OCI-LY1 (cell line): ENCODE measurements around the gene DNAJC8.

ENCODE experiments used
- H2AFZ ChIP-seq: fragments of 200-600 bp; sonication (generic), shearing (Covaris generic); 2 replicates; pipeline ENCODE4 v1.6.0; 2014; ENCODE audit warnings: antibody characterized with exemption, mild to moderate bottlenecking, low read length
- H3F3A ChIP-seq: fragments of 200-600 bp; sonication (generic), shearing (Covaris generic); 2 replicates; pipeline ENCODE4 v1.6.0; 2014; ENCODE audit warnings: mild to moderate bottlenecking, antibody characterized with exemption, low read length, moderate library complexity; ENCODE audit not compliant: insufficient read depth
- H3K27ac ChIP-seq: fragments of 200-600 bp; sonication (generic); 2 replicates; pipeline ENCODE4 v1.5.1; 2014; ENCODE audit warnings: low read length, mixed run types, mild to moderate bottlenecking, low read depth; ENCODE audit not compliant: poor library complexity, severe bottlenecking
- H3K27me3 ChIP-seq: fragments of 200-600 bp; sonication (generic); 2 replicates; pipeline ENCODE4 v1.6.0; 2014; ENCODE audit warnings: antibody characterized with exemption, mild to moderate bottlenecking, low read length, moderate library complexity; ENCODE audit not compliant: insufficient read depth
- H3K36me3 ChIP-seq: fragments of 200-600 bp; sonication (generic); 2 replicates; pipeline ENCODE4 v1.6.1; 2014; ENCODE audit warnings: mild to moderate bottlenecking, antibody characterized with exemption, low read length, moderate library complexity, mixed read lengths; ENCODE audit not compliant: insufficient read depth
- H3K4me1 ChIP-seq: fragments of 200-600 bp; sonication (generic); 2 replicates; pipeline ENCODE4 v1.5.1; 2014; ENCODE audit warnings: mild to moderate bottlenecking, low read length, moderate library complexity; ENCODE audit not compliant: insufficient read depth, severe bottlenecking
- H3K4me2 ChIP-seq: fragments of 200-600 bp; sonication (generic), shearing (Covaris generic); 2 replicates; pipeline ENCODE4 v1.6.1; 2014; ENCODE audit warnings: low read length
- H3K4me3 ChIP-seq: fragments of 200-600 bp; sonication (generic); 2 replicates; pipeline ENCODE4 v1.5.1; 2014; ENCODE audit warnings: low read length, low read depth, mild to moderate bottlenecking, mixed read lengths; ENCODE audit not compliant: poor library complexity, severe bottlenecking
- H3K79me2 ChIP-seq: fragments of 200-600 bp; shearing (Covaris generic); 2 replicates; pipeline ENCODE4 v1.6.1; 2016; ENCODE audit warnings: mixed run types, low read length, mixed read lengths; ENCODE audit not compliant: insufficient read depth
- H3K9ac ChIP-seq: fragments of 200-600 bp; sonication (generic), shearing (Covaris generic); 2 replicates; pipeline ENCODE4 v1.6.1; 2014; ENCODE audit warnings: mild to moderate bottlenecking, low read length, mixed read lengths
- H3K9me2 ChIP-seq: fragments of 200-600 bp; sonication (generic), shearing (Covaris generic); 2 replicates; pipeline ENCODE4 v1.6.1; 2014; ENCODE audit warnings: low read depth, mild to moderate bottlenecking, low read length, mixed read lengths
- H3K9me3 ChIP-seq: fragments of 200-600 bp; shearing (Covaris generic); 2 replicates; pipeline ENCODE4 v1.6.1; 2014; ENCODE audit warnings: low read length, mixed read lengths
- H4K20me1 ChIP-seq: fragments of 200-600 bp; sonication (generic), shearing (Covaris generic); 2 replicates; pipeline ENCODE4 v1.6.0; 2016; ENCODE audit warnings: mild to moderate bottlenecking, low read length; ENCODE audit not compliant: insufficient read depth
- EZH2 ChIP-seq: fragments of 200-600 bp; sonication (generic), shearing (Covaris generic); IDR thresholded peaks from 2 replicates; pipeline ENCODE4 v1.8.0; 2017; ENCODE audit warnings: borderline replicate concordance, mixed run types, mild to moderate bottlenecking, antibody characterized with exemption, low read length, moderate library complexity, mixed read lengths
- TF ChIP-seq, protein P1 (sequence below): fragments of 200-600 bp; sonication (generic), shearing (Covaris generic); IDR thresholded peaks from 2 replicates; pipeline ENCODE4 v1.5.1; 2017; ENCODE audit warnings: mild to moderate bottlenecking, antibody characterized with exemption, low read length, moderate library complexity, mixed read lengths

The DNAJC8 gene

DNA sequence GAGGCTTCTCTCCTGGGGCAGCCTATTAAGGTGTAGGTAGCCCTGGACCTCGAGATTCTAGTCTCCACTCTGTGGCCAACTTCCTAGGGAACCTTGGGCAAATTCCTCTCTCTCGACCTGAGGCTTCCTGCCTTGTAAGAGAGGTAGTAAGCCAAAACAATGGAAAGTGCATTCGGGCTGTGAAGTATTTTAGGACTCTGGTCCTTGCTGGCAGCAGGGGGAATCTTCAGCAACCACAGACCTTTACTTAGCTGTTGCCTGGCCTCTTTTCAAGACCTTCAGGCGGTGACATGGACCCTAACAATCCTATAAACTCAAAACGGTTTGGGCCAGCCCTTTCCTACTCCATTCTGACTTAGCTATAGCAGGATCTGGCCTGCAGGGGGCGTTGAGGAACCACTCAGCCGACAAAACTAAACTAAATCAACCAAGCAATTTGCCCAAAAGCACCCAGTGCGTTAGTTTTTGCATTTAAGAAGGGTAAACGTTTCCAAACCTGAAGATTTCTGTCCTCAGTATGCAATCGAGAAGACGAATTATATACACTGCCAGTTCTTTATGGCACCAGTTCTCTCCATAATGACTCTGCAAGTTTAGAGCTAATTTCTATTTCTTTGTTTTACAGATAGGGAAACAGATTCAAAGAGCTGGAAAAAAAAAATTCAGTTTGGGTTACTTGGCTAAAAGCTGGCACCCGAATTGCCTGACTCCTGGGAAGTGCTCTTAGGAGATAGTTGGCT, 15.6 kb upstream of the DNAJC8 start:
- TF ChIP-seq, protein P1, sequence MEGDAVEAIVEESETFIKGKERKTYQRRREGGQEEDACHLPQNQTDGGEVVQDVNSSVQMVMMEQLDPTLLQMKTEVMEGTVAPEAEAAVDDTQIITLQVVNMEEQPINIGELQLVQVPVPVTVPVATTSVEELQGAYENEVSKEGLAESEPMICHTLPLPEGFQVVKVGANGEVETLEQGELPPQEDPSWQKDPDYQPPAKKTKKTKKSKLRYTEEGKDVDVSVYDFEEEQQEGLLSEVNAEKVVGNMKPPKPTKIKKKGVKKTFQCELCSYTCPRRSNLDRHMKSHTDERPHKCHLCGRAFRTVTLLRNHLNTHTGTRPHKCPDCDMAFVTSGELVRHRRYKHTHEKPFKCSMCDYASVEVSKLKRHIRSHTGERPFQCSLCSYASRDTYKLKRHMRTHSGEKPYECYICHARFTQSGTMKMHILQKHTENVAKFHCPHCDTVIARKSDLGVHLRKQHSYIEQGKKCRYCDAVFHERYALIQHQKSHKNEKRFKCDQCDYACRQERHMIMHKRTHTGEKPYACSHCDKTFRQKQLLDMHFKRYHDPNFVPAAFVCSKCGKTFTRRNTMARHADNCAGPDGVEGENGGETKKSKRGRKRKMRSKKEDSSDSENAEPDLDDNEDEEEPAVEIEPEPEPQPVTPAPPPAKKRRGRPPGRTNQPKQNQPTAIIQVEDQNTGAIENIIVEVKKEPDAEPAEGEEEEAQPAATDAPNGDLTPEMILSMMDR = peak; percentile 97
- TF ChIP-seq EZH2 = no peak
- Histone ChIP-seq H4K20me1 (no peaks in the 10 kb centered on the region), H3K27me3 (no peaks in the 10 kb centered on the region), H3K4me2 (peak overlapping the region; percentile 84), H3K79me2 (no peaks in the 10 kb centered on the region; the same call in 1 of the 2 replicates), H2AFZ (peak overlapping the region; percentile 56), H3K27ac (peak overlapping the region; percentile 91), H3K36me3 (no peaks in the 10 kb centered on the region), H3F3A (peaks cover 11% of the 10 kb centered on the region; the same call in 1 of the 2 replicates), H3K9me3 (no peaks in the 10 kb centered on the region), H3K9me2 (no peaks in the 10 kb centered on the region), H3K9ac (peak overlapping the region; percentile 65), H3K4me1 (peaks cover 60% of the 10 kb centered on the region), H3K4me3 (peak overlapping the region; percentile 56)

DNA sequence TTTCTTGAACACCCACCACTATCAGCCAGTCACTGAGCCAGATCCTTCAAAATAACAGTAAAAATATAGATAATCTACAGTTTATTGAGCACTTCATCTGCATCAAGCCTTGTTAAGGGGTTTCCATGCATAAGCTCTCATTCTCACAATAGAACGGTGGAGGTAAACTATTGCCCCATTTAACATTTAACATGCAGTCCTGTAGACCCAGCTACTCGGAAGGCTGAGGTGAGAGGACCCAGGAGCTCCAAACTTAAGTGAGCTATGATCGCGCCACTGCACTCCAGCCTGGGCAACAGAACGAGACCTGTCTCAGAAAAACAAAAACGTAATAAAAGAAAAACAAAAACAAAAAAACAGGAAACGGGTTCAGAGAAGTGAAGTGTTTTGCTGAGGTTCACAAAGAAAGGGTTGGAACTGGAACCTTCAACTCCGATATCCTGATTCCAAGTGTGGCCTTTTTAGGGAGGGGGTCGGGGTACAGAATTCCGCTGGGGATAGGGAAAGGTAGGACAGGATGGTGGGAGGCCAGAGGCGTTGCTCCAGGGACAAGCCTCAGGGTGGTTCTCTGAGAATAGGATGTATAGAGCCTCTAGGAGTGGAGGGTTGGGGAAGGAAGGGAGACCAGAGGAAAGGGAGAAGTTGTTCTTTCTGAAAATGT, 14.9 kb upstream of the DNAJC8 start:
- H3K4me1 ChIP-seq = peaks cover 67% of the 10 kb centered on the region
- H3K4me3 ChIP-seq = peak overlapping the region; percentile 56
- peak overlapping the region; percentile 84 for H3K4me2 ChIP-seq
- H2AFZ ChIP-seq = 0 out of 2 replicates have a peak overlapping the region, but pooled peaks have one; percentile 26
- no peaks in the 10 kb centered on the region; the same call in 1 of the 2 replicates for H3K79me2 ChIP-seq
- no peaks in the 10 kb centered on the region for H3K36me3 ChIP-seq
- peak overlapping the region; percentile 91 for H3K27ac ChIP-seq
- H3K9me3 ChIP-seq = no peaks in the 10 kb centered on the region
- H4K20me1 ChIP-seq = no peaks in the 10 kb centered on the region
- peaks cover 11% of the 10 kb centered on the region; the same call in 1 of the 2 replicates for H3F3A ChIP-seq
- TF ChIP-seq, protein P1 = no peak
- no peak for TF ChIP-seq EZH2
- no peaks in the 10 kb centered on the region for H3K27me3 ChIP-seq
- peak overlapping the region; percentile 65 for H3K9ac ChIP-seq
- H3K9me2 ChIP-seq = no peaks in the 10 kb centered on the region

DNA sequence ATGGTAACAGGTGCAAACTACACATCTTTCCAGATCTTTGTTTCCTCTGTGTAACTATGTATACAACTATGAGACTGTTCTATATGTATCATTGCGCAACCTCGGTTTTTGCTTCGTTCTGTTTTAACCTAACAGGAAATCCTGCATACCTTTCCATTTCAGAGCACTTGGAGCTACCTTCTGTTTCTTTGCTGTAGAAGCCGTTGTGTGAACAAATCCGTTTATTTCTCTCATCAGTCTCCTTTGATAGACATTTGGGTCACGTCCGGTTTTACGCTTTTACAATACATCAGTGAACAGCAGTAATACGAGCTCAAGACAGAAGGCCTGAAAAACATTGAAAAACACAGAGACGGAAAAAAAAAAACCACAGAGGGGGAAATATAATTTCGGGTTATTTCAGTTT, 13.6 kb upstream of the DNAJC8 start:
- Histone ChIP-seq H3F3A (peaks cover 11% of the 10 kb centered on the region; the same call in 1 of the 2 replicates), H2AFZ (no peak overlapping the region), H3K4me2 (peak overlapping the region; percentile 99), H3K36me3 (peaks cover 3% of the 10 kb centered on the region; the same call in 1 of the 2 replicates), H3K9me3 (no peaks in the 10 kb centered on the region), H4K20me1 (no peaks in the 10 kb centered on the region), H3K9ac (peak overlapping the region; percentile 78), H3K4me3 (peak overlapping the region; percentile 70), H3K79me2 (no peaks in the 10 kb centered on the region; the same call in 1 of the 2 replicates), H3K27ac (peak overlapping the region; percentile 91), H3K9me2 (no peaks in the 10 kb centered on the region), H3K4me1 (peaks cover 80% of the 10 kb centered on the region), H3K27me3 (no peaks in the 10 kb centered on the region)
- TF ChIP-seq EZH2 = no peak
- TF ChIP-seq, protein P1 = no peak
